Measurements from ENCODE around the gene PKD1L1.
"Not testable (repeated sequence)": the region's sequence is repeated elsewhere in the genome, so short reads cannot be mapped to it uniquely, and the experiment has no call there.

PKD1L1 gene

DNA sequence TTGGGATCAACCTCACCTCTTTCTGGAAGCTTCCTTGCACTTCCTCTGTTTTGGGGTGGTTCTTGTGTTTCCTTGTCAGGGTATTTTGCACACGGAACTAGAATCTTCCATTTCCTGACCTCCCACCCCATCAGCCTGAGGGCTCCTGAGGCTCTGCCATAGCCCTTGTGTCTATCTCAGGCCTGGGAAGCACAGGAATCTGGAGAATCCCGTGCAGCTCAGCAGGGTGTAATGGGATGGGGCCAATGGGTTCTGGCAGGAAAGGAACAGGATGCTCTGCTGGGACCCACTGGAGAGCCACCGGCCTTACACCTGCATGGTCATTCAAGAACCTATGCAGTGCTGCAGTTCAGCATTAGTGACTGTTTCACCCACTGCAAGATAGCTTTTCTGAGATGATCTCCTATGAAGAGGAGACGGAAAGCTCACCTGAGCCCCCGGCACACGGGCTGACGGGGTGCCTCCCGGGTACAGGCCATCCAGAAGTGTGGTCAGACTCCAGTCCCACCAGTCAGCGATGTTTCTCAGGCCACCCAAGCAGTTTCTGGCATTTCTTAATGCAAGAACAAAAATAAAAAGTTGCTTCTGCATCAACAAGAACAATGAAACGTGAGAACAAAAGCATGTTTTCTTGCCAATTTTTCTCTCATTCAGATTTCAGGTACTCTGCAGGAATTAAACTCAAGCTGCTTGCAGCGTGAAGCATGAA lies 133.2 kb downstream of the PKD1L1 start:
- DNase-seq (ENCODE audit: low read depth), result no peak

DNA sequence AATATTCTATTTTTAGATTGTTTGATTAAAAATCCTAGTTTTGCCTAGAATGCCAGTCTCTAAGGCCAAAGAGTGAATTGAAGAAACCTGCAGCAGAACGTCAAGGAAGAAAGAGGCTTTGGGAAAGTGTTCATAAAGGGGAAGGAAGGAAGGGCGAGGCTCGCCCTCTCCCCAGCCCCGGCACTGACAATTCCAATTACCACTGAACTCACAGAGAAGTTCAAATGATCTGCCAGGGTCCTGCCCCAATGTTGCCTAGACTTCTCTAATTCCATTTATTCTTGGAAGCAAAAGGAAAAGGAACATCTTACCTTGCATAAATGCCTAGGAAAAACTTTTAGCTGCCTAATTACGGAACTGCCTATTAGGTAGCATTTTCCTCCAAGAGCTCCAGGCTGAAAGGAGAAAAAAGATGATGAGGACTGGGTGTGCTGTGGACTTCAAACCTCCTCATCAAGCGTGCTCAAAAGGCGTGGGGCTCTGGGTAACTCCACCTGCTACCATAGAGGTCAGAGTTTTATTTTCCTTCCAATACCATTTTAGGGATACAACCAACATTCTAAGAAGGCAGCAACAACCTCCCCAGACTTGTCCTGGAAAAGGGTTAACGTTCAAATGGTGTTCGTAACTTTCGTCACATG lies 134.5 kb downstream of the PKD1L1 start:
- DNase-seq (ENCODE audit: low read depth), result no peak

DNA sequence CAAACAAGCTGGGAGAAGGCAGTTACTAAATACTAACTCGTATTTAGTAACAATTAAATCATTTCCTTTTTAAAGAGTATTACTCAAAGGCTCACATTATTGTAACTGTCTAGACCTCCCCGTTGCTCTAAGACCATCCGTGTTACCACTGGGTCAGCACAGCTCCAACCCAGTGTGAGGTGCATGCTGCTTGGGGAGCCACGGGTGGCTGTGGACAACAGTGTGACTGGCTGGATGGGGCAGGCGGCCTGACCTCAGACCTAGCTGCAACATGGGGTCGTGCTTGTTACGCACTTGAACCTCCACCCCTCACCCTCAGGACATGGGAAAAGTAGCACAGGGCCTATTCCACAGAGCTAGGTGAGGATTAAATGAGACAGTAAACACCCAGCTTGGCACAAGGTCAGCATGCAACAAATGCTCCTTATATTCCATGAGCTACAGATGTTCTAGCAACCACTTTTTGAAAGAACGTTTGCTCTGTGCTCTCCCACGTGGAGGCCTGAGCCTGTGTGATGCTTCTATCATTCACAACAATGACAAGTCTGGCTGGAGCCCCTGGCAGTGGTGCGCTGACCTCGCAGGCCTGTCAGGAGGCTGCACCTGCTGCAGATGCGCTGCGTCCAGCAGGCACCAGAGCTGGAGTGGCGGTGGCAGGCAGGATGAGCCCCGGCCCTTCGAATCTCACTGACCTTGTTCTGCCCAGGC lies 135.7 kb downstream of the PKD1L1 start:
- DNase-seq (ENCODE audit: low read depth), result no peak

GRCh38 chr7:47811632-47812380 lies 136.5 kb downstream of the PKD1L1 start:
- DNase-seq (ENCODE audit: low read depth), result no peak

DNA sequence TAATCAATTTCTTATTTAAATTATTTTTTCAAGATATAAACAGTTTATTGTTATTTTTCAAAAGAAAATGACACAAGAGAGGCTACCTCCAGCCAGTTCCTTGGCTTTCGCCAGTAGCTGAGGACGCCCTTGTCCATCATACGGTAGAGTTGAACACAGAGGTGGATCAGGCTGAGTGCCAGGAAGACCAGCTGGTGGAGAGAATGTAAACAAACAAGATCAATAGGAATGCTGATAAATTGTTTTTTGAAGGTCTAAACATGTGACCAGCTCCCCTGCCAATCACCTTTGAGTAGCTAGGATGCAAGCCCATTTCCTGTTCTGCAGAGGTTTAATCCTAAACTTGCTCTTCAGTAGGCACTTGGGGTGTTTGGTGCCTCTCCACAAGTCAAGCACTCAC lies 138.9 kb downstream of the PKD1L1 start:
- no peak for DNase-seq (ENCODE audit: low read depth)

- DNase-seq (ENCODE audit: low read depth), result no peak
These were observed 139.9 kb downstream of the PKD1L1 start for GRCh38 chr7:47808321-47808720.

DNA sequence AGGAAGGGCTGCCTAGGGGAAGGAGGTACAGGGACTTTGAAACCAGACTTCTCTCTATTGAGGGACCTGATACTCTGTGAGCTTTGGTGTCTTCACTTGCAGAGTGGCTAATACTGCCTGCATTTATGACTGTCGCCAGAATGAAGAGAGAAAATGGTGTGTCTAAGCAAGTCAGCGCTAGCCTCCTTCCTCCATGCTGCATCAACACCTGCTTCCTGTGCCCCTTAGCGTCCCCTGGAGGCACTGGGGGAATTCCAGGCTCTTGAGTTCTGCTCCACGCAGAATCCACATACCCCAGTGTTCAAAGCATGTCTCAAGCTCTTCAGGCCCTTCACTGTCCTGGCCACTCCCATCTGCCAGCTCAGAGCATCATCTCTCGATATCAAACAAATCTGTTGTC lies 140.5 kb downstream of the PKD1L1 start:
- no peak for DNase-seq (ENCODE audit: low read depth)

DNA sequence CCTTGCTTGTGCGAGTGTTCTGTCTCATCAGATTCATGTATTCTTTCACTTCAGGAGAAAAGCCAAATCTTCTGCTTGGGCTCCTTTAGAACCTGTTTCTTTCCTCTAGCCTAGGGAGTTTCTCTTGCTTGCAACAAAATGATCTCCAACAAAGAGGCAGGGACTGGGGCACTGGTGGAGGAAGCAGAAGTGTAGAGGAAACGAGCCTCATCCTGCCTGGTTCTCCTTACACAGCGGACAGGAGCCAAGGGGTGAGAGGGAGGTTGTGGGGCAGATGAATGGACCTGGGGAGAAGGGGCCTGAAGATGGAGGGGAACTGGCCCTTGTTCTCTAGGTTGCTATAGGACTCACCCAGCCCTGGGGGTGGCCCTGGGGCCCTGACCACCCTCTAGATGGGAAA lies 141.1 kb downstream of the PKD1L1 start:
- no peak for DNase-seq (ENCODE audit: low read depth)

DNA sequence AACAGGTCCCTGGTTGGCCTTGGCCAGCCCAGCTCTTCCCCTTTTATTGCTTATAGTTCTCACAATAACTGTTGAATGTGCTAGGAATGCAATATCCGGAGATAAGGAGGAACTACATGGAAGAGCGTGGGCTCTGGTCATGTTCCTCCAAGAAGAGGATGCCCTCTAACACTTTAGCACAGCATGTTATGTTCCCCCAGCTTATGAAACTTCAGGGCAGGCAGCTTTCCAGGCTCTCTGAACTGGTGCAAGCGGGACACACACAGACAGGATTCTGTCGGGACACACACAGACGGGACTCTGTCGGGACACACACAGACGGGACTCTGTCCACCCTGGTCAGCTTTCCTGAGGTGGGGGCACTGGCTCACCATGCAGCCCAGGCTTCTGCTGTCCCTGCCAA lies 141.6 kb downstream of the PKD1L1 start:
- DNase-seq (ENCODE audit: low read depth), result no peak

GRCh38 chr7:47804767-47805545 lies 143.3 kb downstream of the PKD1L1 start:
- no peak for DNase-seq (ENCODE audit: low read depth)

GRCh38 chr7:47803846-47804245 lies 144.4 kb downstream of the PKD1L1 start:
- no peak for DNase-seq (ENCODE audit: low read depth)

DNA sequence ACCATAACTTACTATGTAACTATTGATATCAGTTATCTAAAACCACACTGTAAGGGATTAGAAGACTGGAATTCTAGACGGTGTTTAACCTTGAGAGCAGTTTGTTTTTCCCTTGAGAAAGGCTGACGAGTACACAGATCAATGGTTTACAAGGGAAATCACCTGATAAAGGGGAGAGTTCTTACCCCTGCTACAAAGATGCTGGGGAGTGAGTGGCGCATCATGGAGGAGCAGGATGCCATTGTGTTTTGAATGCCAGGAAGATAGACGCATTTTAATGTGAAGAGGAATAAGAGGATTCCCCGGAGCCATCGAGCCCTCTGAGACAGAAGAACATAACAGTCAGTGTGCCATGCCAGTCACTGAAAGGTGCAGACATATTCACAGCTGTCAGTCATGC lies 145.2 kb downstream of the PKD1L1 start:
- no peak for DNase-seq (ENCODE audit: low read depth)

- DNase-seq (ENCODE audit: low read depth), result no peak
These were observed 146.8 kb downstream of the PKD1L1 start for GRCh38 chr7:47801423-47801822.

DNA sequence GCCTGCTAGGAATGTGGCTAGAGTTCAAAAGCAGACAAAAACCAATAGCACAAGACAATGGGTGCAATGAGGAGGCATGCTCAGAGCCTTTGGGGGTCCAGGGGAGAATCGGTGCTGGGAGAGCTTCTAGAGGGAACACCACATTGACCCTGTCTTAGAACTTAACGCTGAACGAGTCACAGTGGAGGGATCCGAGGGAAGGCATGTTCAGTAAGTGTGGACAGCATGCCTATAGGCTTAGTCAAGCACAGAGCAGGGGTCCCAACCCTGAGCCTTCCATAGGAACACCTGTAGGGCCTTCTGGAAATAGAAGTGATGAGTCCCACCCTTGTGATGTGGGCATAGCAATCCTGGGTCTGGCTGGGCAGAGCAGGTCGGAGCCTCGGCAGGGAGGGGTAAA lies 148.7 kb downstream of the PKD1L1 start:
- no peak for DNase-seq (ENCODE audit: low read depth)

- no peak for DNase-seq (ENCODE audit: low read depth)
These were observed 151.9 kb downstream of the PKD1L1 start for GRCh38 chr7:47796347-47796746.

GRCh38 chr7:47795631-47796030 lies 152.6 kb downstream of the PKD1L1 start:
- no peak for DNase-seq (ENCODE audit: low read depth)

DNA sequence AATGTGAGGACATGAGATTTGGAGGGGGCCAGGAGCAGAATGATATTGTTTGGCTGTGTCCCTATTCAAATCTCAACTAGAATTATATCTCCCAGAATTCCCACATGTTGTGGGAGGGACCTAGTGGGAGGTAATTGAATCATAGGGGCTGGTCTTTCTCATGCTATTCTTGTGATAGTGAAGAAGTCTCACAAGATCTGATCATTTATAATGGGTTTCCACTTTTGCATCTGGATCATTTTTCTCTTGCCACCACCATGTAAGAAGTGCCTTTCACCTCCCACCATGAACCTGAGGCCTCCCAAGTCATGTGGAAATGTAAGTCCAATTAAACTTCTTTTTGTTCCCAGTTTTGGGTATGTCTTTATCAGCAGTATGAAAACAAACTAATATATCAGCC lies 153.1 kb downstream of the PKD1L1 start:
- not testable (repeated sequence) for DNase-seq (ENCODE audit: low read depth)

- DNase-seq (ENCODE audit: low read depth), result no peak
These were observed 154.2 kb downstream of the PKD1L1 start for GRCh38 chr7:47794016-47794415.

DNA sequence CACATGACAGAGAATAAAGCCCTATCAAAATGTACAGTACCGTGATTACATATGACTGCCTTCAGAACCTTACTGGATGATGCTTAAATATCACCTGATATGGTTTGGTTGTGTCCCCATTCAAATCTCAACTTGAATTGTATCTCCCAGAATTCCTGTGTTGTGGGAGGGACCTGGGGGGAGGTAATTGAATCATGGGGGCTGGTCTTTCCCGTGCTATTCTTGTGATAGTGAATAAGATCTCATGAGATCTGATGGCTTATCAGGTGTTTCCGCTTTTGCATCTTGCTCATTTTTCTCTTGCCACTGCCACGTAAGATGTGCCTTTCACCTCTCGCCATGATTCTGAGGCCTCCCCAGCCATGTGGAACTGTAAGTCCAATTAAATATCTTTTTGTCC lies 155.1 kb downstream of the PKD1L1 start:
- DNase-seq (ENCODE audit: low read depth), result not testable (repeated sequence)

DNA sequence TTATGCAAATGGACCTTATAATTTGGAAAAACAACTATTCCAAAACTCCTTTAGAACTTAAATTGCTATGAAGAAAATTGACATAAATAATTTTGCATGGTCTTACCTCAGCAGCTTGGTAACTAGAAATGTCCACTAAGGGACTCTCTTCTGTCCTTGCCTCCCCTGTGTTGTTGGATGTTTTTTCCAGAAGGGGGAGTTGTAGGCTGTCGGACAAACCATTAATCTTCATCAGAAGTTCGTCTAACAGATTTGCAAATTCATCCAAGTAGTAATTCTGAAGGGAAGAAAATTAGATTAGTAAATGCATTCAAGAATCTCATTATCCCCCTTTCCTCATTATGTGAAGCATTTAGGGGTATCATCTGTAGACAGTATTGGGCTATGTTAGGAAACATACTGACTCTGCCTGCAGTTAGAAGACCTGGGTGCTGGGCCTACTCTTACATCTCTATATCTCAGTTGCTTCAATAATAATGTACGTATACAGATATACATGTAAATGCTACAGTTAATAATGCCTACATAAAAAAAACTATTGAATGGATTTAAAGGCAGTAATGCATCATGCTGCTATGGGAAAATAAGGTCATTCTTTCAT lies 155.6 kb downstream of the PKD1L1 start:
- no peak for DNase-seq (ENCODE audit: low read depth)

GRCh38 chr7:47791682-47792081 lies 156.6 kb downstream of the PKD1L1 start:
- no peak for DNase-seq (ENCODE audit: low read depth)
